ENCODE measurements around the gene DCUN1D1.

DNA sequence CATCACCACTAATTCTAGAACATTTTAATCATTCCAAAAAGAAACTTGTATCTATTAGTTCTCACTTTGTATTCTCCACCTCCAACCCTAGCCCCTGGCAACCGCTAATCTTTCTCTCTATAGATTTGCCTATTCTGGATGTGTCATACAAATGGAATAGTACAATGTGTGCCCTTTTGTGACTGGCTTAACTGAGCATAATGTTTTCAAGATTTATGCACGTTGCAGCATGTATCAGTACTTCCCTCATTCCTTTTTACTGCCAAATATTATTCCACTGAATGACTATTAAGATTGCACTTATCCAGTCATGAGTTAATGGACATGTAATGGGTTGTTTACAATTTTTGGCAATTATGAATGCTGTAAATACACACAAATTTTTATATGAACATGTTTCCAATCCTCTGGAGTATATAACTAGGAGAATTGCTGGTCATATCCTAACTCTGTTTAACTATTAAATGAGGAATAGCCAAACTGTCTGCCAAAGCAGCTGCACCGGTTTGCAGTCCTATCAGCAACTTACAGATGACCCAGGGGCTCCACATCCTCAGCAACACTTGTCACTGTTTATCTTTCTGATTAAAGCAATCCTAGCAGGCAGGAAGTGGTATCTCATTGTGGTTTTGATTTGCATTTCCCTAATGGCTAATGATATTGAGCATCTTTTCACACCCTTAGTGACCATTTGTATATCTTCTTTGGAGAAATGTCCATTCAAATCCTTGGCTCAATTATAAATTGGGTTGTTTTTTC, 42.9 kb downstream of the DCUN1D1 start:
- TF ChIP-seq, protein P1, sequence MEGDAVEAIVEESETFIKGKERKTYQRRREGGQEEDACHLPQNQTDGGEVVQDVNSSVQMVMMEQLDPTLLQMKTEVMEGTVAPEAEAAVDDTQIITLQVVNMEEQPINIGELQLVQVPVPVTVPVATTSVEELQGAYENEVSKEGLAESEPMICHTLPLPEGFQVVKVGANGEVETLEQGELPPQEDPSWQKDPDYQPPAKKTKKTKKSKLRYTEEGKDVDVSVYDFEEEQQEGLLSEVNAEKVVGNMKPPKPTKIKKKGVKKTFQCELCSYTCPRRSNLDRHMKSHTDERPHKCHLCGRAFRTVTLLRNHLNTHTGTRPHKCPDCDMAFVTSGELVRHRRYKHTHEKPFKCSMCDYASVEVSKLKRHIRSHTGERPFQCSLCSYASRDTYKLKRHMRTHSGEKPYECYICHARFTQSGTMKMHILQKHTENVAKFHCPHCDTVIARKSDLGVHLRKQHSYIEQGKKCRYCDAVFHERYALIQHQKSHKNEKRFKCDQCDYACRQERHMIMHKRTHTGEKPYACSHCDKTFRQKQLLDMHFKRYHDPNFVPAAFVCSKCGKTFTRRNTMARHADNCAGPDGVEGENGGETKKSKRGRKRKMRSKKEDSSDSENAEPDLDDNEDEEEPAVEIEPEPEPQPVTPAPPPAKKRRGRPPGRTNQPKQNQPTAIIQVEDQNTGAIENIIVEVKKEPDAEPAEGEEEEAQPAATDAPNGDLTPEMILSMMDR (IDR thresholded peaks at IDR 0.05) = no peak
- TF ChIP-seq POLR2A (IDR thresholded peaks at IDR 0.05) = no peak

All from thyroid gland (tissue), 4 donors.